GM18873 (cell line): ENCODE results near the gene INPP5F.
A peak's percentile ranks its signal among the peaks of the same experiment; 100 is the strongest.
"Not testable (repeated sequence)": the region's sequence is repeated elsewhere in the genome, so short reads cannot be mapped to it uniquely, and the experiment has no call there.

Experiments used
- ATAC-seq: cut with Tn5 transposase; IDR thresholded peaks from one replicate; pipeline ENCODE4 v1.9.1; 2021; ENCODE audit warnings: mild to moderate bottlenecking, moderate library complexity, moderate number of reproducible peaks; ENCODE audit not compliant: unreplicated experiment, low FRiP score

Gene INPP5F

DNA sequence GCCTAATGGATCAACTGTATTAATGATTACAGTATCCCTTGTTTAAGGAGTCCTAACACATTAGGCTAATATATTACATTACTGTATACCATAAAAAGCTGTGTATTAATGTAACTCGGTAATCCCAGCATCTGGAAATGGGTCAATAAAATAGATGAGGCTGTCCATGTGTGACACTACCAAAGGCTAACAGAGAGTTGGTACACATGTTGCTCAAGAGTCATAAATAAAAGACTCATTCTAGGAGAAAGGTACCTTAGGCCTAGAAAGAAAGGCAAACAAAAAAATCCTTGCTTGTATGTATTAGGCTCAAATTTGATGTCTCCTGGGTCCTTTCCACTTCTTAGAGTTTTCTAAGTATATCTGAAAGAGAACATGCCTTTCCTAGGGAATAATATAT lies 132.2 kb downstream of the INPP5F start:
- ATAC-seq = no peak

GRCh38 chr10:119859420-119860258 lies 133.8 kb downstream of the INPP5F start:
- no peak for ATAC-seq

DNA sequence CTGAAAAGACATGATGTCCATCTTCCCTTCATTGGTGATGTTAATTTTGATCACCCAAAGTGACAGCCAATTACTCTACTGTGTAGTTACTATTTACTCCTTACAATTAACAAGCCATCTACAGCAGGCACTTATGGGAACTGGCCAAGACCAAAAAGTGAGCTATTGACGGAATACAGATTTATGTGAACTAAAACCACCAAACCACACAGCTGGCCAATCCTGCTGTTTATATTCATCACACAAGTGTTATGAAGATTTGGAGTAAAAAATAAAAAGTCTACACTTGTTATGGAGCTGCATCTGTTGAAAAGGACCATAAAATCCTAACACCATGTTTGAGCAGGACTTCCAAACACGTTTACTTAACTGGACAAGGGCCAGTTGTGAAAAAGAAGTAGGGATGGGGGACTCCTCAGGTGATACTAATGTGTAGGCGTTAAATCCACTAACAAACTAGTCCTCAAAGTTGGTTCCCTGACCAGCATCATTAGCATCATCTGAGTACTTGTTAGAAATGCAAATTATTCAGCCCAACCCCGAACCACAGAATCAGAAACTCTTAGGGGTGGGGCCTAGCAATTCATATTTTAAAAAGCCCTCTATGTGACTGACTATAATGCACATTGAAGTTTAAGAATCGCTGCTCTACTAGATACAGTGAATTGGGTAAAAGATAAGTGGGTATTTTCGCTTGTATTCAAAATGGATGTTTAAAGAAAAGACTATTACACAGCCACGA lies 135.2 kb downstream of the INPP5F start:
- ATAC-seq = no peak

- ATAC-seq = no peak
Measured at GRCh38 chr10:119862524-119862923, 136.7 kb downstream of the INPP5F start.

- ATAC-seq = no peak
Measured at GRCh38 chr10:119863951-119864565, 138.2 kb downstream of the INPP5F start.

- no peak for ATAC-seq
Measured at GRCh38 chr10:119865699-119866240, 139.9 kb downstream of the INPP5F start.

DNA sequence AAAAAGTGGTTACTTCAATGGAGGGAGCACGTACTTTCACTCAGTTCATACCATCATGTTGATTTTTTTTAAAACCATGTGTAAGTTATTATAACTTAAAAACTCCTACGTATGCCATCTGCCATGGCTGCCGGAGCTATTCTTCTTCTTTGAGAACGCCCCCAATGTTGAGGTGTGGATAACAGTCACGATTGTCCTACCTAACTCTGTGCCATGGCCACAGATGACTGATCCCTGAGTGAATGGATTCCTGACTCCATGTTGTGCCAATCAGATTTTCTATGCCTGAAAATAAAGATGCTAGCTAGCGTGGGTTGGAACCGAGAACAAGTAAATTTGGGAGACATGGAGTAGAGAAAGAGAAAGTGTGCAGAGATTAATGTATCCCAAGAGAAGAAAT lies 141.5 kb downstream of the INPP5F start:
- ATAC-seq = no peak

DNA sequence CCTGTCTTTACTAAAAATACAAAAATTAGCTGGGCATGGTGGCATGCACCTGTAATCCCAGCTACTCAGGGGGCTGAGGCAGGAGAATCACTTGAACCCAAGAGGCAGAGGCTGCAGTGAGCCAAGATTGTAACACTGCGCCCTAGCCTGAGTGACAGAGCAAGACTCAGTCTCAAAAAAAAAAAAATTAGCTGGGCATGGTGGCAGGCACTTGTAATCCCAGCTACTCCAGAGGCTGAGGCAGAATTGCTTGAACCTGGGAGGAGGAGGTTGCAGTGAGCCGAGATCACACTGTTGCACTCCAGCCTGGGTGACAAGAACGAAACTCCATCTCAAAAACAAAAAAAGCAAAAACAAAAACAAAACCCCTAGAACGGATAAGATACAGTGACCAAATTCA lies 143.5 kb downstream of the INPP5F start:
- ATAC-seq = not testable (repeated sequence)

DNA sequence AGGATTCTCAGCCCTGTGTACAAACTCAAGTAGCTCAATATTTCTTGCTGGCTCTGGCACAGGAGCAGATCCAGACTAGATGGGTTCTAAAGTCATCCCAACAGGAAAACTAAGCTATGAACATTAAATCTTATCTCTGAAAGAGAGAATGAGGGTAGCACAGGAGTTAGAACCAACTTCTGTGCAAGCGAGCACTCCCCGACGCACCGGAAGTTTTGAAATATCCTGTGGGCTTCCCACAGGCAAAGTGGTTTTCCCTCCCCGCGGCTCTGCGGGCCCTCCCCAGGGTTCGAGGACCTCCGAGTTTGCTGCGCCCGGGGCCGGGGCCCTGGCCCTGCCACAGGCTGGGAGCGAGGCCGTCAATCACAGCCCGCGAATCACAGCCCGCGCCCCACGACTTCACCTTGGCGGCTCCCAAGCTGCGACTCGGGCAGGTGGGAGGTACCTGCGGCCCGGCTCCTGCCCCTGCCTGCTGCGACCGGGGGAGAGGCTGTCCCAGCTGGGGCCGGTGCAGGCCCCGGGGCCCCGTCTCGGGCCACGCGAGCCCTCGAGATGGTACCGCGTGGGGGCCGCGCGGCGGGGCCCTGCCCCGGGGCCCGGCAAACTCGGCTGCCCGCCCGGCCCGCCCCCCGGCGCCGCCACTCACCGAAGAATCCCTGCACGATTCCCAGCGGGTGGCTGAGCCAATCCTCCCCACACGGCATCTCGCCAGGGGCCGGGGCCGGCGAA lies 146.2 kb downstream of the INPP5F start:
- ATAC-seq = peak; percentile 30

DNA sequence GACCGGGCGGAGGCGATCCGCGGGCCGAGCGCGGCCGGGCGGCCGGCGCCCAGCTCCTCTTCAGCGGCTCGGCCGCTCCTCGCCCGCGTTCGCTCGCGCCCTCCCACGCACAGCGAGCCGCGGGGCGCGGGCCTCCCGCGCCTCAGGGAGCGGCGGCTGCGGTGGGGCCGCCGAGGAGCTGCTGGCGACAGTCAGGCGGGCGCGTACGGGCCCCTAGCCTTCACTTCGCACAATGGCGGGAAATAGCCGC lies 146.7 kb downstream of the INPP5F start, which contains the start of gene MCMBP:
Gene MCMBP (minus strand): TSS at position 234 of the 250 bp plus-strand sequence. CDS start 259 bp downstream, outside the sequence.
- ATAC-seq = peak; percentile 11

DNA sequence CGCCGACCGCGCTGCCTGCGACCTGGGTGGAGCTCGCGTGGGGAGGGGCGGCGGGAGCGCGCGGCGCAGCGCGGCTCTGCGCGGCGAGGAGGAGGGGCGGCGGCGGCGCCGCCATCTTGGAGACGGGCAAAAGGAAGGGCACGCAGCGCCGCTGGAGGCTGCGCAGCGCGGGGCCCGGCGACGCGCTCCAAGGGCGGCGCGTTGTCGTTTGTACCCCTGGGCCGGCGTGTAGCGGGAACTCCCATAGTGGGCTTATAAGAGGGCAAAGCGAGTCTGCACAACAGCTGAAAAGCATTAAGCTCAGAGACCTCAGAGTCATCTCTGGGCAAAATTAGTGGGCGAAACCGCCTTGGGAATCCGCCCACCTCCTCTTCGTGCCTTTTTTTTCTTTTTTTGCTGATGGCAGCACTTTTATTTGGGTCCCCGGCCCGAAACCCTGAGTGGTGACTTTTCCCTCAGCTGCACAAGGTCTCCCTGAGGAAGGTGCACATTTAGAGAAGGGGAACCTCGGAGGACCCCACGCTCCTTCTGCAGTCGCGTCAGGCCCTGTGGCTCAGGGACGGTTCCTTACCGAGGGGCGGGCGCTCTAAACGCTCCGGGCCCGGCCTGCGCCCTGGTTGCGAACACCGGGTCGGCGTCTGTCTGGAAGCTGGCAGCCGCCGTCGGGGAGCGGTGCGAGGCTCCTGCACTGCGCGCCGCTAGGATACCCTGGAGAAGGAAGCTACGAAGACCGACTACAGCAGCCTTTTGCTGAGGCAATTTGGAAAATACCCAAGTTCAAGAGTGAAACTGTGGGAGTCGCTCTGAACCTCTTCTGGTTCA lies 147.2 kb downstream of the INPP5F start:
- ATAC-seq = peak; percentile 72

- ATAC-seq = no peak
Measured at GRCh38 chr10:119878524-119878923, 152.7 kb downstream of the INPP5F start.
